ENCODE data around the gene TOP2B.

GRCh38 chr3:25555695-25556437 is 108.8 kb downstream of the TOP2B start:
- TF ChIP-seq YY1 (IDR thresholded peaks at IDR 0.05) = no peak
- TF ChIP-seq CTCF (IDR thresholded peaks at IDR 0.05; ENCODE audit: low read depth, low read length, missing input control) = no peak
- no peak for TF ChIP-seq GABPA (IDR thresholded peaks at IDR 0.05 in 1 of 2, conservative IDR thresholded peaks at IDR 0.05 in 1 of 2)
- no peak for TF ChIP-seq RXRA (IDR thresholded peaks at IDR 0.05)
- no peak for TF ChIP-seq MAX (IDR thresholded peaks at IDR 0.05)
- TF ChIP-seq RAD21 (IDR thresholded peaks at IDR 0.05) = no peak
- TF ChIP-seq NR2F2 (IDR thresholded peaks at IDR 0.05) = peak; percentile 69
- TF ChIP-seq REST (IDR thresholded peaks at IDR 0.05) = no peak
- no peak for TF ChIP-seq ATF3 (IDR thresholded peaks at IDR 0.05)
- no peak for TF ChIP-seq TAF1 (conservative IDR thresholded peaks at IDR 0.05)
